ENCODE results near the gene ANKH. TPM values are rescaled to one million over a fixed set of nuclear protein-coding genes. Genes with fewer than 3 reads are reported as not detected.
A peak's percentile ranks its signal among the peaks of the same experiment; 100 is the strongest.

ANKH gene
- total RNA-seq, 1 experiment from 2014 or later = 16.9 TPM

DNA sequence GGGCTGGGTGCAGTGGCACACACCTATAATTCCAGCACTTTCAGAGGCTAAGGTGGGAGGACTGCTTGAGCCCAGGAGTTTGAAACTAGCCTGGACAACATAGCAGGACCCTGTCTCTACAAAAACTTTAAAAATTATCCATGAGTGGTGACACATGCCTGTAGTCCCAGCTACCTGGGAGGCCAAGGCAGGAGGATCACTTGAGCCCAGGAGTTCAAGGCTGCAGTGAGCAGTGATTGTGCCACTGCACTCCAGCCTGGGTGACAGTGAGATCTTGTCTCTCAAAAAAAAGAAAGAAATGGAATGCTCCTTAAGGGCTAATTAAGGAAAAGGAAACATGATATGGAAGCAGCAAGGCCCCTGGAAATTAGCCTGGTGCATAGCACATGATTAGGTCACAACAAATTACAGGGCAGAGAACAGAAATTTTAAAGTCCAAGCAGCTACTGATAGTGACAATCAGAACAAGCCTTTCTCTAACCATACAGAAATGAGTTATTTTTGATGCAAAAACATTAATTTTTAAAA is 19.5 kb downstream of the ANKH start:
- H3K27ac Mint-ChIP-seq = no peak overlapping the region
- ATAC-seq (no peak), DNase-seq (ENCODE audit: low spot score) (no peak)
- no peak overlapping the region for H3K4me3 Mint-ChIP-seq
- ChIA-PET POLR2A (no interaction called here), CTCF (interaction anchor here (0.8 kb wide), 1 partner anchor 74 kb away, joined by 3 read pairs; no protein-coding TSS in a partner anchor)
- H3K36me3 Mint-ChIP-seq = no peaks in the 10 kb centered on the region
- H3K4me1 Mint-ChIP-seq = peaks cover 38% of the 10 kb centered on the region
- TF ChIP-seq NFYB (CRISPR knock-in tag; conservative IDR thresholded peaks at IDR 0.05; ENCODE audit: low read depth) (no peak), ETV6 (CRISPR knock-in tag; IDR thresholded peaks at IDR 0.05) (no peak), ZNF121 (CRISPR knock-in tag; IDR thresholded peaks at IDR 0.05) (no peak)
- TF ChIP-seq, protein P1, sequence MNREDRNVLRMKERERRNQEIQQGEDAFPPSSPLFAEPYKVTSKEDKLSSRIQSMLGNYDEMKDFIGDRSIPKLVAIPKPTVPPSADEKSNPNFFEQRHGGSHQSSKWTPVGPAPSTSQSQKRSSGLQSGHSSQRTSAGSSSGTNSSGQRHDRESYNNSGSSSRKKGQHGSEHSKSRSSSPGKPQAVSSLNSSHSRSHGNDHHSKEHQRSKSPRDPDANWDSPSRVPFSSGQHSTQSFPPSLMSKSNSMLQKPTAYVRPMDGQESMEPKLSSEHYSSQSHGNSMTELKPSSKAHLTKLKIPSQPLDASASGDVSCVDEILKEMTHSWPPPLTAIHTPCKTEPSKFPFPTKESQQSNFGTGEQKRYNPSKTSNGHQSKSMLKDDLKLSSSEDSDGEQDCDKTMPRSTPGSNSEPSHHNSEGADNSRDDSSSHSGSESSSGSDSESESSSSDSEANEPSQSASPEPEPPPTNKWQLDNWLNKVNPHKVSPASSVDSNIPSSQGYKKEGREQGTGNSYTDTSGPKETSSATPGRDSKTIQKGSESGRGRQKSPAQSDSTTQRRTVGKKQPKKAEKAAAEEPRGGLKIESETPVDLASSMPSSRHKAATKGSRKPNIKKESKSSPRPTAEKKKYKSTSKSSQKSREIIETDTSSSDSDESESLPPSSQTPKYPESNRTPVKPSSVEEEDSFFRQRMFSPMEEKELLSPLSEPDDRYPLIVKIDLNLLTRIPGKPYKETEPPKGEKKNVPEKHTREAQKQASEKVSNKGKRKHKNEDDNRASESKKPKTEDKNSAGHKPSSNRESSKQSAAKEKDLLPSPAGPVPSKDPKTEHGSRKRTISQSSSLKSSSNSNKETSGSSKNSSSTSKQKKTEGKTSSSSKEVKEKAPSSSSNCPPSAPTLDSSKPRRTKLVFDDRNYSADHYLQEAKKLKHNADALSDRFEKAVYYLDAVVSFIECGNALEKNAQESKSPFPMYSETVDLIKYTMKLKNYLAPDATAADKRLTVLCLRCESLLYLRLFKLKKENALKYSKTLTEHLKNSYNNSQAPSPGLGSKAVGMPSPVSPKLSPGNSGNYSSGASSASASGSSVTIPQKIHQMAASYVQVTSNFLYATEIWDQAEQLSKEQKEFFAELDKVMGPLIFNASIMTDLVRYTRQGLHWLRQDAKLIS (CRISPR knock-in tag; IDR thresholded peaks at IDR 0.05; ENCODE audit: borderline replicate concordance) = no peak
- no peaks in the 10 kb centered on the region for H3K9me3 Mint-ChIP-seq
- H3K27me3 Mint-ChIP-seq (ENCODE audit: low read depth) = no peaks in the 10 kb centered on the region

- no peak overlapping the region for H3K27ac Mint-ChIP-seq
- ATAC-seq = no peak
- H3K36me3 Mint-ChIP-seq = no peaks in the 10 kb centered on the region
- no peak for TF ChIP-seq TEAD1 (CRISPR knock-in tag; IDR thresholded peaks at IDR 0.05)
- TF ChIP-seq ZNF121 (CRISPR knock-in tag; IDR thresholded peaks at IDR 0.05) = no peak
- no peak for TF ChIP-seq GTF2I (CRISPR knock-in tag; conservative IDR thresholded peaks at IDR 0.05)
- TF ChIP-seq EMX1 (CRISPR knock-in tag; IDR thresholded peaks at IDR 0.05) = no peak
- TF ChIP-seq FOXP1 (CRISPR knock-in tag; IDR thresholded peaks at IDR 0.05; ENCODE audit: borderline replicate concordance) = no peak
- TF ChIP-seq ATF2 (CRISPR knock-in tag; IDR thresholded peaks at IDR 0.05; ENCODE audit: borderline replicate concordance, low read depth) = no peak
- no peak for TF ChIP-seq FOXK1 (CRISPR knock-in tag; IDR thresholded peaks at IDR 0.05)
- TF ChIP-seq RELA (CRISPR knock-in tag; IDR thresholded peaks at IDR 0.05; ENCODE audit: borderline replicate concordance) = no peak
- no peak for TF ChIP-seq ELF4 (CRISPR knock-in tag; IDR thresholded peaks at IDR 0.05; ENCODE audit: low read depth)
- TF ChIP-seq, protein P2, sequence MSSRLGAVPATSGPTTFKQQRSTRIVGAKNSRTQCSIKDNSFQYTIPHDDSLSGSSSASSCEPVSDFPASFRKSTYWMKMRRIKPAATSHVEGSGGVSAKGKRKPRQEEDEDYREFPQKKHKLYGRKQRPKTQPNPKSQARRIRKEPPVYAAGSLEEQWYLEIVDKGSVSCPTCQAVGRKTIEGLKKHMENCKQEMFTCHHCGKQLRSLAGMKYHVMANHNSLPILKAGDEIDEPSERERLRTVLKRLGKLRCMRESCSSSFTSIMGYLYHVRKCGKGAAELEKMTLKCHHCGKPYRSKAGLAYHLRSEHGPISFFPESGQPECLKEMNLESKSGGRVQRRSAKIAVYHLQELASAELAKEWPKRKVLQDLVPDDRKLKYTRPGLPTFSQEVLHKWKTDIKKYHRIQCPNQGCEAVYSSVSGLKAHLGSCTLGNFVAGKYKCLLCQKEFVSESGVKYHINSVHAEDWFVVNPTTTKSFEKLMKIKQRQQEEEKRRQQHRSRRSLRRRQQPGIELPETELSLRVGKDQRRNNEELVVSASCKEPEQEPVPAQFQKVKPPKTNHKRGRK (CRISPR knock-in tag; IDR thresholded peaks at IDR 0.05; ENCODE audit: borderline replicate concordance) = no peak
- peaks cover 40% of the 10 kb centered on the region for H3K4me1 Mint-ChIP-seq
- H3K9me3 Mint-ChIP-seq = no peaks in the 10 kb centered on the region
- no peak overlapping the region for H3K4me3 Mint-ChIP-seq
- no peak for DNase-seq (ENCODE audit: low spot score)
- no peaks in the 10 kb centered on the region for H3K27me3 Mint-ChIP-seq (ENCODE audit: low read depth)
- ChIA-PET POLR2A (no interaction called here), CTCF (interaction anchor here (0.8 to 1.7 kb wide), 2 partner anchors 21 to 73 kb away, joined by 3 to 5 read pairs; no protein-coding TSS in a partner anchor)
These were observed 20.0 kb downstream of the ANKH start for GRCh38 chr5:14851597-14851996.

GRCh38 chr5:14851050-14851419 is 20.5 kb downstream of the ANKH start:
- Mint-ChIP-seq H3K36me3 (no peaks in the 10 kb centered on the region), H3K9me3 (no peaks in the 10 kb centered on the region), H3K4me1 (peaks cover 40% of the 10 kb centered on the region), H3K27ac (no peak overlapping the region), H3K27me3 (ENCODE audit: low read depth) (no peaks in the 10 kb centered on the region), H3K4me3 (no peak overlapping the region)
- ATAC-seq = peak; percentile 53
- CTCF ChIA-PET = interaction anchor here (0.8 to 1.7 kb wide), 2 partner anchors 22 to 73 kb away, joined by 3 to 5 read pairs; no protein-coding TSS in a partner anchor
- POLR2A ChIA-PET = no interaction called here
- no peak for DNase-seq (ENCODE audit: low spot score)
- no peak for TF ChIP-seq ATF1 (CRISPR knock-in tag; IDR thresholded peaks at IDR 0.05)
- no peak for TF ChIP-seq EMX1 (CRISPR knock-in tag; IDR thresholded peaks at IDR 0.05)
- TF ChIP-seq ZNF219 (CRISPR knock-in tag; IDR thresholded peaks at IDR 0.05; ENCODE audit: borderline replicate concordance) = no peak
- no peak for TF ChIP-seq TCF7 (CRISPR knock-in tag; IDR thresholded peaks at IDR 0.05; ENCODE audit: low read depth)
- no peak for TF ChIP-seq CREB1 (CRISPR knock-in tag; IDR thresholded peaks at IDR 0.05)
- TF ChIP-seq NR2C2 (CRISPR knock-in tag; IDR thresholded peaks at IDR 0.05) = no peak
- no peak for TF ChIP-seq RELA (CRISPR knock-in tag; IDR thresholded peaks at IDR 0.05; ENCODE audit: borderline replicate concordance)
- TF ChIP-seq MYBL2 (CRISPR knock-in tag; IDR thresholded peaks at IDR 0.05) = no peak
- TF ChIP-seq ESRRA (CRISPR knock-in tag; IDR thresholded peaks at IDR 0.05; ENCODE audit: borderline replicate concordance) = no peak
- no peak for TF ChIP-seq GRHL2 (CRISPR knock-in tag; IDR thresholded peaks at IDR 0.05; ENCODE audit: insufficient replicate concordance, severe bottlenecking)
- TF ChIP-seq, protein P2 (CRISPR knock-in tag; IDR thresholded peaks at IDR 0.05; ENCODE audit: borderline replicate concordance) = no peak
- no peak for TF ChIP-seq ELF4 (CRISPR knock-in tag; IDR thresholded peaks at IDR 0.05; ENCODE audit: low read depth)
- TF ChIP-seq KAT7 (CRISPR knock-in tag; IDR thresholded peaks at IDR 0.05; ENCODE audit: borderline replicate concordance) = no peak
- TF ChIP-seq JAZF1 (CRISPR knock-in tag; IDR thresholded peaks at IDR 0.05) = no peak
- no peak for TF ChIP-seq NFATC4 (CRISPR knock-in tag; IDR thresholded peaks at IDR 0.05)
- no peak for TF ChIP-seq PRRX2 (CRISPR knock-in tag; IDR thresholded peaks at IDR 0.05)
